SK-N-SH treated with all-trans-retinoic acid at 6 μM for 48 hours (cell line): ENCODE data around the gene CATSPERZ.
A peak's percentile ranks its signal among the peaks of the same experiment; 100 is the strongest.

Source experiments
- ATAC-seq: fragments of 200-7000 bp; cut with Tn5 transposase; 3 replicates; pipeline ENCODE4 v1.9.1; 2020; ENCODE audit warnings: mild to moderate bottlenecking, moderate library complexity
- ARNTL ChIP-seq: fragments of 450-650 bp; formaldehyde crosslinking; IDR thresholded peaks from 2 replicates; pipeline ENCODE4 v1.5.0; 2020; ENCODE audit warnings: low read depth, mild to moderate bottlenecking, moderate library complexity, borderline replicate concordance
- BACH2 ChIP-seq: fragments of 250-450 bp; sonication (Bioruptor Pico); IDR thresholded peaks from 2 replicates; pipeline ENCODE4 v1.9.0; 2021; ENCODE audit warnings: mild to moderate bottlenecking, borderline replicate concordance
- CSDC2 ChIP-seq: fragments of 250-450 bp; sonication (Bioruptor Pico); IDR thresholded peaks from 2 replicates; pipeline ENCODE4 v1.5.0; 2020; ENCODE audit warnings: mild to moderate bottlenecking, moderate library complexity
- CSRNP3 ChIP-seq: fragments of 250-450 bp; sonication (Bioruptor Pico); IDR thresholded peaks from 2 replicates; pipeline ENCODE4 v1.5.1; 2021; ENCODE audit warnings: mild to moderate bottlenecking, moderate library complexity
- ESRRG ChIP-seq: fragments of 250-450 bp; sonication (Bioruptor Pico); IDR thresholded peaks from 2 replicates; pipeline ENCODE4 v1.6.1; 2021; ENCODE audit warnings: mild to moderate bottlenecking
- GLIS3 ChIP-seq: fragments of 250-450 bp; sonication (Bioruptor Pico); IDR thresholded peaks from 2 replicates; pipeline ENCODE4 v1.5.0; 2020; ENCODE audit warnings: mild to moderate bottlenecking, moderate library complexity
- ISL1 ChIP-seq: fragments of 250-450 bp; sonication (Bioruptor Pico); IDR thresholded peaks from 2 replicates; pipeline ENCODE4 v2.1.2; 2022; ENCODE audit warnings: mild to moderate bottlenecking, moderate library complexity
- OSR1 ChIP-seq: fragments of 250-450 bp; sonication (Bioruptor Pico); IDR thresholded peaks from 2 replicates; pipeline ENCODE4 v1.8.0; 2022; ENCODE audit warnings: moderate library complexity, mild to moderate bottlenecking, inconsistent platforms
- PATZ1 ChIP-seq: fragments of 250-450 bp; sonication (Bioruptor Pico); IDR thresholded peaks from 2 replicates; pipeline ENCODE4 v1.8.0; 2020; ENCODE audit warnings: mild to moderate bottlenecking, moderate library complexity, borderline replicate concordance
- POU6F1 ChIP-seq: fragments of 250-450 bp; sonication (Bioruptor Pico); IDR thresholded peaks from 2 replicates; pipeline ENCODE4 v1.8.0; 2021; ENCODE audit warnings: low read depth, mild to moderate bottlenecking, moderate library complexity, borderline replicate concordance
- PPARA ChIP-seq: fragments of 250-450 bp; sonication (Bioruptor Pico); IDR thresholded peaks from 2 replicates; pipeline ENCODE4 v1.5.0; 2020; ENCODE audit warnings: mild to moderate bottlenecking, borderline replicate concordance
- RARB ChIP-seq: fragments of 250-450 bp; sonication (Bioruptor Pico); IDR thresholded peaks from 2 replicates; pipeline ENCODE4 v1.8.0; 2021; ENCODE audit warnings: mild to moderate bottlenecking, moderate library complexity
- SNAI2 ChIP-seq: fragments of 250-450 bp; sonication (Bioruptor Pico); IDR thresholded peaks from 2 replicates; pipeline ENCODE4 v1.5.0; 2020; ENCODE audit warnings: mild to moderate bottlenecking, moderate library complexity
- TCF4 ChIP-seq: fragments of 250-450 bp; sonication (Bioruptor Pico); IDR thresholded peaks from 2 replicates; pipeline ENCODE4 v1.8.0; 2021; ENCODE audit warnings: mild to moderate bottlenecking, moderate library complexity, borderline replicate concordance
- TOX ChIP-seq: fragments of 250-450 bp; sonication (Bioruptor Pico); IDR thresholded peaks from 2 replicates; pipeline ENCODE4 v1.8.0; 2021; ENCODE audit warnings: mild to moderate bottlenecking, moderate library complexity, borderline replicate concordance
- TSHZ2 ChIP-seq: fragments of 250-450 bp; sonication (Bioruptor Pico); IDR thresholded peaks from 2 replicates; pipeline ENCODE4 v1.5.0; 2020; ENCODE audit warnings: mild to moderate bottlenecking, moderate library complexity
- ZC3H10 ChIP-seq: fragments of 250-450 bp; sonication (Bioruptor Pico); IDR thresholded peaks from 2 replicates; pipeline ENCODE4 v1.5.1; 2021; ENCODE audit warnings: mild to moderate bottlenecking, moderate library complexity
- ZFP30 ChIP-seq: fragments of 450-650 bp; formaldehyde crosslinking; IDR thresholded peaks from 2 replicates; pipeline ENCODE4 v1.5.0; 2022; ENCODE audit warnings: mild to moderate bottlenecking, moderate library complexity
- ZNF70 ChIP-seq: fragments of 450-650 bp; formaldehyde crosslinking; IDR thresholded peaks from 2 replicates; pipeline ENCODE4 v1.5.0; 2020; ENCODE audit warnings: mild to moderate bottlenecking, moderate library complexity
- ZNF8 ChIP-seq: fragments of 450-650 bp; formaldehyde crosslinking; IDR thresholded peaks from 2 replicates; pipeline ENCODE4 v1.5.0; 2020; ENCODE audit warnings: mild to moderate bottlenecking, moderate library complexity

The CATSPERZ gene

GRCh38 chr11:64285885-64286800, 14.0 kb upstream of the CATSPERZ start:
- peak; percentile 23 for ATAC-seq
- TF ChIP-seq ZC3H10 = no peak
- TF ChIP-seq PATZ1 = no peak
- TF ChIP-seq OSR1 (CRISPR knock-in tag) = no peak
- TF ChIP-seq PPARA (CRISPR knock-in tag) = no peak
- TF ChIP-seq TSHZ2 = no peak
- TF ChIP-seq RARB (CRISPR knock-in tag) = no peak
- TF ChIP-seq SNAI2 (CRISPR knock-in tag) = no peak

- no peak for ATAC-seq
- no peak for TF ChIP-seq ZFP30 (CRISPR knock-in tag)
- TF ChIP-seq RARB (CRISPR knock-in tag) = no peak
- TF ChIP-seq ISL1 (CRISPR knock-in tag) = no peak
- no peak for TF ChIP-seq GLIS3 (CRISPR knock-in tag)
- TF ChIP-seq CSRNP3 (CRISPR knock-in tag) = no peak
- no peak for TF ChIP-seq POU6F1 (CRISPR knock-in tag)
- no peak for TF ChIP-seq BACH2
- TF ChIP-seq PPARA (CRISPR knock-in tag) = no peak
- TF ChIP-seq ZNF8 (CRISPR knock-in tag) = no peak
- no peak for TF ChIP-seq TSHZ2
- TF ChIP-seq CSDC2 (CRISPR knock-in tag) = no peak
- TF ChIP-seq OSR1 (CRISPR knock-in tag) = no peak
- no peak for TF ChIP-seq TCF4 (CRISPR knock-in tag)
- TF ChIP-seq ZNF70 (CRISPR knock-in tag) = no peak
- TF ChIP-seq PATZ1 = no peak
- TF ChIP-seq ESRRG (CRISPR knock-in tag) = no peak
- TF ChIP-seq TOX (CRISPR knock-in tag) = no peak
- no peak for TF ChIP-seq ARNTL (CRISPR knock-in tag)
- no peak for TF ChIP-seq SNAI2 (CRISPR knock-in tag)
Measured at GRCh38 chr11:64286801-64287159, 13.4 kb upstream of the CATSPERZ start.
